AG10803 (cell line): ENCODE measurements around the gene FTSJ3.
"Not testable (repeated sequence)": the region's sequence is repeated elsewhere in the genome, so short reads cannot be mapped to it uniquely, and the experiment has no call there.

Source experiments
- DNase-seq: peaks from one replicate; pipeline ENCODE4 v3.0.0; 2010; ENCODE audit warnings: low read depth
- H3K4me3 ChIP-seq: 2 replicates; pipeline ENCODE4 v1.5.1; 2011; ENCODE audit warnings: mild to moderate bottlenecking, low read length, control low read depth
- TF ChIP-seq, protein P1 (sequence below): conservative IDR thresholded peaks from 2 replicates; pipeline ENCODE4 v1.5.1; 2011; ENCODE audit warnings: mild to moderate bottlenecking, low read length, control low read depth, inconsistent platforms

The FTSJ3 gene

DNA sequence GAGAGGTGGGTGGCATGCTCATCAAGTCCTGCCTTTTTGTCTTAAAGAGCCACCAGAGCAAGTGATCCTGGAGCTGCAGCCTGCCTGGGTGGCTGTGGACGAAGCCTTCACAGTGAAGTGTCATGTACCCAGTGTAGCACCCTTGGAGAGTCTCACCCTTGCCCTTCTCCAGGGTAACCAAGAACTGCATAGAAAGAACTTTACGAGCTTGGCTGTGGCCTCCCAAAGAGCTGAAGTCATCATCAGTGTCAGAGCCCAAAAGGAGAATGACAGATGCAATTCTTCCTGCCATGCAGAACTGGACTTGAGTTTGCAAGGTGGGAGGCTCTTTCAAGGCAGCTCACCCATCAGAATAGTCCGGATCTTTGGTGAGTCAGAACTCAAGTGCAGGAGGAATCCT lies 31.8 kb upstream of the FTSJ3 start:
- H3K4me3 ChIP-seq: no peak overlapping the region
- TF ChIP-seq, protein P1, sequence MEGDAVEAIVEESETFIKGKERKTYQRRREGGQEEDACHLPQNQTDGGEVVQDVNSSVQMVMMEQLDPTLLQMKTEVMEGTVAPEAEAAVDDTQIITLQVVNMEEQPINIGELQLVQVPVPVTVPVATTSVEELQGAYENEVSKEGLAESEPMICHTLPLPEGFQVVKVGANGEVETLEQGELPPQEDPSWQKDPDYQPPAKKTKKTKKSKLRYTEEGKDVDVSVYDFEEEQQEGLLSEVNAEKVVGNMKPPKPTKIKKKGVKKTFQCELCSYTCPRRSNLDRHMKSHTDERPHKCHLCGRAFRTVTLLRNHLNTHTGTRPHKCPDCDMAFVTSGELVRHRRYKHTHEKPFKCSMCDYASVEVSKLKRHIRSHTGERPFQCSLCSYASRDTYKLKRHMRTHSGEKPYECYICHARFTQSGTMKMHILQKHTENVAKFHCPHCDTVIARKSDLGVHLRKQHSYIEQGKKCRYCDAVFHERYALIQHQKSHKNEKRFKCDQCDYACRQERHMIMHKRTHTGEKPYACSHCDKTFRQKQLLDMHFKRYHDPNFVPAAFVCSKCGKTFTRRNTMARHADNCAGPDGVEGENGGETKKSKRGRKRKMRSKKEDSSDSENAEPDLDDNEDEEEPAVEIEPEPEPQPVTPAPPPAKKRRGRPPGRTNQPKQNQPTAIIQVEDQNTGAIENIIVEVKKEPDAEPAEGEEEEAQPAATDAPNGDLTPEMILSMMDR: no peak
- no peak for DNase-seq

DNA sequence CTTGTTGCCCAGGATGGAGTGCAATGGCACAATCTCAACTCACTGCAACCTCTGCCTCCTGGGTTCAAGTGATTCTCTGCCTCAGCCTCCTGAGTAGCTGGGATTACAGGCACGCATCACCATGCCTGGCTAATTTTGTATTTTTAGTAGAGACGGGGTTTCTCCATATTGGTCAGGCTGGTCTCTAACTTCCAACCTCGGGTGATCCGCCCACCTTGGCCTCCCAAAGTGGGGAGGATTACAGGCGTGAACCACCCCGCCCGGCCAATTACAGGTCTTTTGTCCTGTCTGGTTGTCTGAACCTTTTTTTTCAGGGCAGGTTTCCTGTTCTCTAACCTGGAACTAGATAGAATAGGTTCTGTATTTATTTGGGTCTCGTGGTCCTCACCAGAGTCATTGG lies 29.0 kb upstream of the FTSJ3 start:
- DNase-seq: not testable (repeated sequence)

DNA sequence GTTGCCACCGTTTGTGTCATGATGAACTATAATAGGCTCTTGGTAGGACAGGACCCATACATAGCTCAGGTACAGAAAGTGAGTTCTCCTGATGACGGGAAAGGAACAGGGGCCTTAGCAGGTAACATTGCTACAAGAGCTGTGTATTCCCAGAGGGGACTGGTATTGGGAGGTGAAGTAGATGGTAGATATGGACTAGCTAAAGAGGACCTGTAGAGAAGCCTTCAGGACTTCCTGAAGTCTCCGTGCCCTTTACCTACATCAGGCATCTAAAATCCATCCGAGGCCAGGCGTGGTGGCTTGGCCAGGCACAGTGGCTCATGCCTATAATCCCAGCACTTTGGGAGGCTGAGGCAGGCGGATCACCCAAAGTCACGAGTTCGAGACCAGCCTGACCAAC lies 27.7 kb upstream of the FTSJ3 start:
- TF ChIP-seq, protein P1: no peak
- no peak overlapping the region for H3K4me3 ChIP-seq
- no peak for DNase-seq

More for the DNA sequence above, 29.0 kb upstream of the FTSJ3 start:
- H3K4me3 ChIP-seq: not testable (repeated sequence)

DNA sequence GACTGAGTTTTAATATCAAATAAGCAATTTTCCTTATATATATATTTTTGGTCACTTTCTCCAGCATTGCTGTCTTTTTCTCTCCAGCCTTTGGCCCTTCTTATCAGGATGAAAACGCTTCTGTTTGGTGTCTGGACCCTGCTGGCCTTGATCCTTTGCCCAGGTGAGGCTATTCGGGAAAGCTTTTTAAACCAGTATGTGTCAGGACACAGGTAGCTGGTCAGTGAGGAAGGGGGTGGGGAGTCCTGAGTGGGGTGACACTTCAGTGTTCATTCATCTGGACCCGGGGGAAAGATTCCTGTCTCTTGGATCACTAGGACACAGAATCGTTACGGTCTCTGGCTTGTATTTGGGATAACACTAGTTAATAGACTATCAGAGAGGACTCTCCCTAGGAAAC lies 27.2 kb upstream of the FTSJ3 start:
- DNase-seq: no peak
- TF ChIP-seq, protein P1: no peak
- no peak overlapping the region for H3K4me3 ChIP-seq

DNA sequence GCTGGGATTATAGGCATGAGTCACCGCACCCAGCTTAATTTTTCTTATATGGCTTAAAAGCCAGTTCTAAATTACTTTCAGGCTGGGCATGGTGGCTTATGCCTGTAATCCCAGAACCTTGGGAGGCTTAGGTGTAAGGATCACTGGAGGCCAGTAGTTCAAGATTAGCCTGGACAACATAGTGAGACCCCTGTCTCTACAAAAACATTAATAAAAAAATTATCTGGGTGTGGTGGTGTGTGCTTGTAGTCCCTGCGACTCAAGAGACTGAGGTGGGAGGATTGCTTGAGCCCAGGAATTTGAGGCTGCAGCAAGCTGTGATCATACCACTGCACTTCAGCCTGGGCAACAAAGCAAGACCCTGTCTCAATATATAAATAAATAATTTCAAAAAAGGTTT lies 25.8 kb upstream of the FTSJ3 start:
- TF ChIP-seq, protein P1: no peak

DNA sequence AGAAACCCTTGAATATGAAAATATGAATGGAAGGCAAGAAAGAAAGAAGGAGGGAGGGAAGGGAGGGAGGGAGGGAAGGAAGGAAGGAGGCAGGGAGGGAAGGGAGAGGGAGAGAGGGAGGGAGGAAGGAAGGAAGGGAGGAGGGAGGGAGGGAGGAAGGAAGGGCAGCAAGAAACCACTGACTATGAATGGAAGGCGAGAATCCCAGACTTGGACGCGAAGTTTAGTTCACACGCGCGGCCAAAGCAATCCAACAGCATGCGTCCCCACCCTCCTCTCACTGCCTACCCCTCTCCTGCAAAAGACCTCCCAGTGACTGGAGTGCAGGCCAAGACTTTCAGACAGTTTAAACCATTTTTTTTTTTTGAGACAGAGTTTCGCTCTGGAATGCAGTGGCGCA lies 22.9 kb upstream of the FTSJ3 start:
- no peak overlapping the region for H3K4me3 ChIP-seq
- TF ChIP-seq, protein P1: no peak
- DNase-seq: no peak

More for the DNA sequence above, 25.8 kb upstream of the FTSJ3 start:
- no peak for DNase-seq
- H3K4me3 ChIP-seq: no peak overlapping the region

DNA sequence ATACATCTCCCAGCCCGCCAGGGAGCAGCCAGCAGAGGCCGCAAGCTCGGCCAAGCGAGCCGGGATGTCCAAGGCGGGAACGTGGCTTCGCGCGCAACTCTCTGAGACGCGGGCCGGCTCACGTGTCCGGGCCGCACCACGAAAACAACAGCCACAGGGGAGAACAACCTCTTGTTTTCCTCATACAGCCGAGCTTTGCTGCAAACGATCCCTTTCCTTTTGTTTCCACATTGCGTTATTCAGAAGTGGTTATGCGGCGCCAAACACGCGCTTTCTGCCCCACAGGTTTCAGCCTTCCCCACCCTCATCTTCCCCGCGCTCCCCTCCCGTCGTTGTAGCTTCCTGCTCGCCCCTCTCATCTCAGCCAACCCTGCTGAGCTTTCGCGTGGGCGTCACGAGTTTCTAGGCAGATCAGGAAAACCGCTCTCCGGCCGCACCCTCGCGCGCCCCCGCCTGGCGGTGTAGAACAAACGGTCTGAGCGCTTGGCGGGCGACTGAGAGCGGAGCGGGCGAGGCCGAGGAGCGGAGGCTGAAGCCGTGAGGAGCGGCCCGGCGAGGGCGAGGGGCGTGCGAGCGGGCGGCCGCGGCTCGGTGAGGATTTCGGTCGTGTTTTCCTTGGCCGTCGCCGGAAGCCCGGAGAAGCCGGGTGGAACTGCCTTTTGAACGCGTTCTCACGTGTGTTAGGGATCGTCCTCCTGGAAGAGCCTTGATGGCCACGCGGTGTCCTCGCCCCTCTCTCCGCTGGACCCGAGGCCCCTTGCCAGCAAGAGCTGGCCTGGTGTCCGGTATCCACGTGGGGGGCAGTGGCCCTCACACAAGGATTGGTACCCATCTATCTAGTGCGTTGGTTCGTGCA lies 21.6 kb upstream of the FTSJ3 start:
- peak; percentile 89 for DNase-seq
- peak overlapping the region; percentile 54 for H3K4me3 ChIP-seq
- TF ChIP-seq, protein P1: peak; percentile 48
